Ramos (cell line): ENCODE results near the gene LRRC47.

ENCODE experiments used
- in situ Hi-C: fragments of 300-500 bp; cut with MboI; formaldehyde crosslinking; loops from one replicate; pipeline ENCODE4 v1.14.3; 2022; ENCODE audit warnings: low sequenced_read_pairs; ENCODE audit not compliant: unreplicated experiment

The LRRC47 gene

DNA sequence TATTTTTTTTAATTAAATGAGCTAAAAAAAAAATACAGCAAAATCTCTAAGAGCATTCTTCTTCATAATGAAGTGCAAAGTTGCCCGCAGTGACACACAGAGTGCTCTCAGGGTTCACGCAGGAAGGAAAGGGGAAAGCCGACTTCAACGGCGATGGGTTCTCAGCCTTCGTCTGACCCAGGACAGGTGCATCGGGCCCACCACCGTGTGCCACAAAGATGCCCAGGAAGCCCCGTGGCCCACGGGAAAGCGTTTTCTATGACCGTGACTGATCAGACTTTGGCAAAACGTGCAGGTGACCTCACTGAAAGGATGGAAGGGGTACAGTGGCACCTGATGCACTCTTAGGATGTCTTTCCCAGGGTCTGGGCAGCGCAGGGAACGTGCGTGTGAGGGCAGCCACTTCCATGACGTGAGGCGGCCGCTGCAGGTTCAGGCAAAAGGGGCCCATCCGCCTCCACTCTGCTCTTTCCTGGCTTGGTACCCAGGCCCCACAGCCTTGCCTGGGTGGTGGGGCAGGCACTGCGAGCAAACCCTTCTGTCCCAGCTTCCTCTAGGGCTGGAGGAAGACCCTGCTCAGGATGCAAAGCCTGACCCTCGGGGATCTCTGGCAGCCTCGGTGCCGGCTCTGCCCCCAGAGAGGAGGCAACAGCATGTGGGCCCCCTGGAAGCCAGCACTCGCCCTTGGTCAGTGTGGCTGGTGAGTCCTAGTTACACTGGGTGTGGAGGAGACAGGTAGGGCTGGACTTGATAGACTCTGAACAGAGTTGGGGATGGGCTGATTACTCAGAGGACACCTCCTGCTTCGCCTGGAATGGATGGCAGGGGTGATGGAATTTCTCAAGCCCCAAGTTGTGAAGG is 8.3 kb downstream of the LRRC47 start:
- in situ Hi-C loops = no loop called here

DNA sequence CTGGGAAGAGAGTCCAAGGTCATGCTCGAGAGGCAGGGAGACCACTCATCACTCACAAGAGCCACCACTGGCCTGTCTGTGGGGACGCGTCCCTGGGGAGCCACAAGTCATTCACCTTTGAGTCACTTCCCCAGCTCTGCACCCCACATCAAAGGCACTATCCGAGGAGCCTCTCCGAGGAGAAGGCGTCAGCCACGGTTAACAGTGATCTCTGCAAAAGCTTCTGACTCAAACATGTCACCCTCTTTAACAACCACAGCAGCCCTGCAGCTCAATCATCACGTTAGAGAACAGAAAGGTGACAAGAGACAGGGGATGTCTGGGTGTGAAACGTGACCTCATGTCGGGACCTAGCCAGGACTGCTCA is 9.0 kb downstream of the LRRC47 start:
- in situ Hi-C loops = no loop called here

DNA sequence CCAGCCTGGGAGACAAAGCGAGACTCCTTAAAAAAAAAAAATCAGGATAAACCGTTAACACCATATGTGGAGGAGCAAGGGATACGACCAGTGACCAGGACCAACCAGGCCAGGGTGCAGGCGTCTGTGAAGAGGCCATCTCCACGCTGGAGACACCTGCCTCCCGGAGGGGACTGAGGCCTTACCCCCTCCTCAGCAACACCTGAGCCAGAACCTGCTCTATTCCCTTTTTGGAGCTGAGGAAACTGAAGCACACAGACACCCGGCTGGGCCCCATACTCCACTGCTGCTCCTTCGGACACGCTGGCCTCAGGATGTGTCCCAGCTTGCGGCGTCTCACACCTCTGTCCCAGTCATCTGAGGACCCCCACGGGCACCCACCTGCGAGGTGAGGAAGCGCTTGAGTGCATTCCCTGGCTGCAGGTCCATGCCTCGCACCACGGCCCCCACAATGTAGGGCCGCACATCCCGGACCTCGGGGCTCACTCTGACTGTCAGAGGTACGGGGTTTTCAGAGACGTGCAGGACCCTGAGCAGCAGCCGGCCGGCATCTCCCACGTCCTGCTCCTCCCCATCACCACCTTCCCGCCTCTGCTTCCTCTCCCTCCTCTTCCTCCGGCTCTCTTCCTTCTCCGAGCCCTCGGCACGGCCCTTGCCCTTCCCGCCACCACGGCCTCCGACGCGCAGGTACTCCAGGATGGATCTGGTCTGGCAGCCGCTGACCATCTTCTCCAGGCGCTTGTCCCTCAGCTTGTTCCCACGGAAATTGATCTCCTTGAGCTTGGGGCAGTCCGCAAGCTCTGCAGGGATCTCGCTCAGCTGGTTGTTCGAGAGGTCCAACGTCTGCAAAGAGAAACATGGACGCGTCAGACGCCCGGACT is 9.6 kb downstream of the LRRC47 start:
- in situ Hi-C loops = no loop called here

DNA sequence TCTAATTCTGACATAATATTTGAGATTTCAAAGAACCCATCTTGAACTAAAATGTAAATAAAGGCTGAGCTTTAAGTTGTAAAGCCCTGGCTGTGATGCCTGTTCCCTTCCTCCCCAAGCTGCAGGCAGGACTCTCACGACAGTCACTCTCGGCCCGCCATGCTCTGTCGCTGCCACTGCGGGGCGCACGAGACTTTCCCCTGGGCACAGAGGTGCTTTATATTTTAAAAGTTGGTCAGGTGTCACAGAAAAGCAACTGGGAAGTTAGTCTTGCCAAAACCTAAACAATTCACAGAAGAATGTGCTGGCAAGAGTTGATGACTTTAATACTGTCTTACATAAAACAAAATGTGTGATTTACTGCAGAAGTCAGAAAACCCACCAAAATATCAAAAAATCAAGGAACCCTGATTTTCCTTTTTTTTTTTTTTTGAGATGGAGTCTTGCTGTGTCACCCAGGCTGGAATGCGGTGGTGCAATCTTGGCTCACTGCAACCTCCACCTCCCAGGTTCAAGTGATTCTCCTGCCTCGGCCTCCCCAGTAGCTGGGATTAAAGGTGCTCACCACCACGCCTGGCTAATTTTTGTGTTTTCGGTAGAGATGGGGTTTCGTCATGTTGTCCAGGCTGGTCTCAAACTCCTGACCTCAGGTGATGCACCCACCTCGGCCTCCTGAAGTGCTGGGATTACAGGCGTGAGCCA is 10.7 kb downstream of the LRRC47 start:
- in situ Hi-C loops = no loop called here

DNA sequence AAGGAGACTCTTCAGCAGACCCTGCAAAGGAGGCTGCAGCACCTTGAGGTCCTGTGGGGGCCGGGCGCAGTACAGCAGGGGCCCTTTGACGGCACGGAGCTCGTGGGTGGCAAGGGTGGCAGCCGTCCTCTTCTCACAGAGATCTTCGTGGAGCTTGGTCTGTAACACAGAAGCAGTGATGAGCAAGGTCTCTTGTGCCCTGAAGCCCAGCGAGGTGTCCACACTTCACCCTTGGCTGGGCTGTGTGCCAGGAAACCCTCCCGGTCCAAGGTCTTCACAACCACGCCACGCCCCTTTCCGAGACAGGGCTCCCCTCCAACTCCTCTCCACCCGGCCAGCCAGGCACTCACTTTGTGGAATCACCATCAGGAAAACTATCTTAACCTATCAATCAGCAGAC is 11.3 kb downstream of the LRRC47 start:
- in situ Hi-C loops = no loop called here

DNA sequence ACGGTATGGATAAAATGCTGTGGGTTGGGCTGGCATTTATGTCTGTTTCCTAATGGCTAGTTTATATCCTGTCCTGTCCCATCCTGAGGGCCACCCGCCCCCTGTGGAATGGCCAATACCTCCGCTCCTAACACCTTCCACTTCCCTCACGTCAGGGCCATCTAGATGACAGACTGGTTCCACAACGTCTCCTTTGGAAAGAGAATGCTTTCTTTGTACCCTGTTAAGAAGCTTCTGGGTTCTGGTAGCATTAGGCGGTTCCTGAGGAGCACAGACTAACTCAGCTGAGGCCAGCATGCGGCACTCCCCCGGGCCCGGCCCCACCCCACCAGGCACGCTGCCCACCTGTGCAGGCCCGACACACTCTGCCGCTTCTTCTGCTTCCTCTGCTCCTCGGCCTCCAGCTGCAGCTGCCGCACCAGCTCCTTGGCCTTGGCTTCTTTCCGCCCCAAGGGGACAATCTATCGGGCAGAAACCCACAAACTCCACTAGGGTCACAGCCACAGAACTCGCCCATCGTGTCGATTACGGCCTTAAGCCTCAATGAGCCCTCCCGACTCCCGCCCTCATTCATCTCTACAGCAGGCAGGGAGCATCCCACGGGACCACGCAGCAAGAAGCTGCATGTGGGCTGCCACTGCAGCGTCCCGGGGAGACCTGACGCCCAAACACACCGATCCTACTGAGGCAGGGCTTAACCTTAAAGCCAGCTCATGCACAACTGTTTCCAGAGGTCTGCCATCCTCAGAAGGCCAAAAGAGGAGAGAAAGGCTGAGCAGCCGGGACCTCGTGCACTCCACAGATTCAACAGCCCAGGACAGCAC is 12.4 kb downstream of the LRRC47 start:
- in situ Hi-C loops = no loop called here

DNA sequence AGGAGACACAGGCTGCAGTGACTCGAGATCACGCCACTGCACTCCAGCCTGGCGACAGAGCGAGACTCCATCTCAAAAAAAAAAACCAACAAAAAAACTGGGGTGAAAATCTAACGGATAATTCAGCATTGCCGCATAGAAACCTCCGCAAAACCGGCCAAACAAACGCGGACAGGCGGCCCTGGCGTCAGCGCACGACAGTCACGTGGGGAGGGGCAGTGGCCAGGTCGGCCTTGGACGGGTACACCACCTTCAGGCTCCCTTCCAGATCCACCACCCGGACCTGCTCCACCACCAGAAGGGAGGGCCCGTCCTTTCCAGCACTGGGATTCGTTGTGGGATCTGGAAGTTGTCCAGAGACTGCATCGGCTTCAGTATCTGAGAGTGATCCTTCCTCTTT is 15.4 kb downstream of the LRRC47 start:
- in situ Hi-C loops = no loop called here

DNA sequence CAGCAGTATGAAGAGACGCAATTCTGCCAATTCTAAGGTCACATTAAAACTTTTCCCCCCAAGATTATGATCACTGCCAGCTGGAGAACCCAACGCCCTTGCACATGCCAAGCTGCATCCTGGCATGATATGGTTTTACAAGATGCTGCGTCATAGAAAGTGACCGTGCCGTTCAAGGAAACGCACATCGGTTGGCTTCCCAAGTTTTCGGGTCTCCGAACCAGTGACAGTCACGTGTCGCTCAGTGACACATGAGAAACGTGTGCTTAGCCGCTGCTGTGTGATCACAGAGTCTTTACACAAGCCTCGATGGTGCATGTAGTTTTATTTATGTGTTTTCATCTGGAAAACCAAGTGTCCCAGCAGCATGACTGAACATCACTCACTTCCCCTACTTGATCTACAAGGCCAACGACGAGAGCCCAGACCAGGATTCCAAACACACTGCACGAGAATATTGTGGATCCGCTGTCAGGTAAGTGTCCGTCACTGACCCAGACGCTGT is 16.3 kb downstream of the LRRC47 start:
- in situ Hi-C loops = no loop called here

DNA sequence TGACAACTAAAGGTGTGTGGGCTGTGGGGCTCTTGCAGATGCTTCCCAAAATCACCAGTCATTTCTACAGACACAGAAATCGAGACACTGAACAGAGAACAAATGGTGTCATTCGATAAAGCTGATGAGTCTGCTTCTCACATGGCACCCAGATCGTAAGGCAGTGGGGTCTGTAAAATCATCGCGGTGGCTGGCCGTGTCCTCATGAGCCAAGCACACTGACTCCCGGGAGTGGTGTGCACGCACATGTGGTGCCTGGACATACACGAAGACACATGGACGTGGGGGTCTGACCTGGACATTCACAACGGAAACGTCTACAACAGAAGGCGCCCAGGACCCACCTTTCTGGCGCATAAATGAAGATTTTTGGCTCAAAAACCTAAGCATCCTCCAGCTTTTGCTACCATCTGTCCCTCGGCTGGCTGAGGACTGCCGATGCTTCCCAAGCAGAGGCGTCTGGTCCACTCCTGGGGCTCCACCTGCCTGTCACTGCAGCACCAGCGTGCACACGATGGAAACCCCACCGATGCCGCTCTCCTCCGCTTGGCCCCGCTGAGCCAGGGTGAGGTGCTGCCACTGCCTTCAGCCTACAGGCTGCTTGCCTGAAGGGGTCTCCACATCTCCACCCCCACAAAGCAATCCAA is 16.9 kb downstream of the LRRC47 start:
- in situ Hi-C loops = no loop called here

DNA sequence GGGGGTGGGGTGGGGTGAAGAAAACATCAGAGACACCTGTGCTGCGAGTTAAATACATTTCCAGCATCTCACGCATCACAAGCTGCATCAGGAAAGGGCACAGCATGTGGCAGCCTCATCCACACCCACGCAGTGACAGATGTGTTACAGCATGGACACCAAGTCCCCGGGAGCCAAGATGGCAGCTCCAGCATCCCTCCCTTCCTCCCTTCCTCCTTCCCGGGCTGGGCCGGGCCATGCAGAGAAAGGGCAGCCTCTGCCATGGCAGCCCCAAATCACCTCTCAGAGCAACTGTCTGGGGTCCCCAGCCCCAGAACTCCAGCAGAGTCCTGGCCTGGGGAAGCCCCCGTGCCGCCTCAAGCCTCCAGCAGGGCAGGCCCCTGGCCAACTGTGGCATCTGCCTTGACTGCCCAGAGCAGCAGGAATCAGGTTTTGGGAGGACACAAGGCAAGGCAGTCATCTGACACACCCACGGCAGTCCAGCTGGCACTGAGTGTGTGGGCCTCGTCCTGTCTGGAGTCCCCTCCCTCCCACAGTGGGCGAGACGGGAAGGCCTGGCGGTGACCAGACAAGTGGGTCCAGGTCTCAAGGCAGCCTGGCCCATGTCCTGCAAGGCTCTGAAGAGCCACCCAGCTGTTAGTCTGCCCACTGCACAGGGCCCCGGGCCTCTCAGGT is 17.6 kb downstream of the LRRC47 start:
- in situ Hi-C loops = no loop called here

DNA sequence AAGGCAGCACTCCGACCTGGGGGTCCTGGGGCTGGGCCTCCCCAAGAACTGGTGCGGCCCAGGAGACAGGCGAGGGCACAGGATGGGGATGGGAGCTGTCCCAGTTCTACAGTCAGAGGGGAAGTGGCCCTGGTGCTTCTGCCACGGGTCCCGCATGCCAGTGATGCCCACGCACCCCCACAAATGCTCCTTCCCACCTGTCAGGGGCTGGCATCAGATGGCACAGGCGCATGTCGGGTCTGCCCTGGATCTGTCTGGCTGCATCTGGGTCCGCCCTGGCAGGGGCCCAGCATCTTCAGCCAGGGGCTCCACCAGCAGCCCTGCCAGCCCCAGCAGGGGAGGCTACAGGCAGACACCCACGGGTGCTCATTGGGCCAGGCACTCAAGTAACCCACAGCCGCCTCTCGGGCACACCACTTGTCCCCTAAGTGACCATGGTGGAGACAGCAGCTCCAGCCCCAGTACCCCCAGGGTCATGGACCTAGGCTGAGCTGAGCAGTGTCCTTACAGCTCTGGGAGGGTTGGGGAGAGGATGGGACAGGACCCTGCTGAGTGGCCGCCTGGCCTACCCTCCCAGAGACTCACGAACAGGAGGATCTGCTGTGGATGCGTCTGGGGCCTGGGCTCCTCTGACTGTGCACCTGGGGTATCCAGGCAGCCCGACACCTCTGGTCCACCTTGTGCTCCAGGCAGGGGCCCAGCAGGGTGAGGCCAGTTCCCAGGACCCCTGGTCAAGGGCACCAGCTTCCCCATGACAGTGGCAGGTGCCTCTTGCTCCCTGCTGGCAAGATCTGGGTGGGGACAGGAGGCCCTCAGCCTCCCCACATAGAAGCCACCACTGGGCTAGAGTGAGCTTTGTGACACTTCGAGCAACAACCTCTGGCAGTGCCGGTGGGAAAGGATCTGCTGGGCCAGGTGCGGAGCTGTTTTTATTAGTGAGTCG is 18.4 kb downstream of the LRRC47 start:
- in situ Hi-C loops = no loop called here

DNA sequence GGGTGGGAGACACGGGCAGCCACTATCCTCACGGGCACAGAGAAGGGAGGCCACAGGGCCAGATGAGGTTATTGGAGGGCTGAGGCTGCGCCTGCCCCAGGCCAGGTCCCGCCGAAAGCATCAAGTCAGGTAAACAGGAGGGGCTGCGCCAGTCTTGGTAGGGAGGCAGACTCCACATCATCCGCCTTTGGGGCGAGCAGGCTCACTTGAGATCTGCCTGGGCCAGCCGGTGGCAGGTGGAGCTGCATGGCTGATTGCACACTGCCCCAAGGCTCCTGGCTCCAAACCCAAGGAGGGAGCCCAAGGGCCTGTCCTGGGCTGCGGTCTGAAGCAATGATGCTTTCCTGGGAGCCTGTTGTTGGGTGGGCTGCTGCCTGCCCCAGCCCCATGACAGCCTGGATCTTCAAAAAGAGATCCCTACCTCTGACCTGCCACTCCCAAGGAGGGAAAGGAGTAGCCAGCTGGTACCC is 19.2 kb downstream of the LRRC47 start:
- in situ Hi-C loops = no loop called here

DNA sequence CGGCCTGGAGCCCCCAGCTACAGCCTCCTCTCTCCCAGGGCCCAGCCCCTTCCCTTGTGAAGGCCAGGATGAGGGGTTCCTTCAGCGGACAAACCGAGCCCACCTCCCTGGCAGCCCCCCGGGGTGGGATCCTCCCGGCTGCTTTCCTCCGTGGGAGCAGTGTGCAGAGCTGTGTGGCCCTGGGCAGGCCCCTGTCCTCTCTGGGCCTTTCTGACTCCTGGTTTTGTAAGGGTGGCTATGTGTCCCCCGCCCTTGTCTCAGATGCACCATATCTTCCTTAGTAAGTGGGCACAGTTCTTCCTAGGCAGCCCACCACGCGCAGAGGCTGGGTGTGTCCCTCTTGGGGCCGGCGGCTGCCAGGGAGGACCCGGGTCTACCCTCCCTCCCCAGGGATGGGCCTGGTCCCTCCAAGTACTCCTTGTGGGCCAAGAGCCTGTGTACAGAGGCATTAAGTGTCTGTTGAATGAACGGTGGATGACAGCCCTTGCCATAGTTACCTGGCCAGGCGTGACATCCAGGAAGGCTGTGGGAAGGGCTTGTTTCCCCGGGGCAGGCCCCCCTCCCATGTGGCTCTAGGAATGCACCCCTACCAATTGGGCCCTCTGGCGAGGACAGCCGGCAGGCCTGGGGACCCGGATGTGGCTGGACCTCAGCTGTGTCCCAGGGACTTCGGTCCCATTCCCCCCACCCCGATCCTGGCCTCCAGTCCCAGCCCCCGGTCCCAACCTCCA is 19.9 kb downstream of the LRRC47 start:
- in situ Hi-C loops = no loop called here

DNA sequence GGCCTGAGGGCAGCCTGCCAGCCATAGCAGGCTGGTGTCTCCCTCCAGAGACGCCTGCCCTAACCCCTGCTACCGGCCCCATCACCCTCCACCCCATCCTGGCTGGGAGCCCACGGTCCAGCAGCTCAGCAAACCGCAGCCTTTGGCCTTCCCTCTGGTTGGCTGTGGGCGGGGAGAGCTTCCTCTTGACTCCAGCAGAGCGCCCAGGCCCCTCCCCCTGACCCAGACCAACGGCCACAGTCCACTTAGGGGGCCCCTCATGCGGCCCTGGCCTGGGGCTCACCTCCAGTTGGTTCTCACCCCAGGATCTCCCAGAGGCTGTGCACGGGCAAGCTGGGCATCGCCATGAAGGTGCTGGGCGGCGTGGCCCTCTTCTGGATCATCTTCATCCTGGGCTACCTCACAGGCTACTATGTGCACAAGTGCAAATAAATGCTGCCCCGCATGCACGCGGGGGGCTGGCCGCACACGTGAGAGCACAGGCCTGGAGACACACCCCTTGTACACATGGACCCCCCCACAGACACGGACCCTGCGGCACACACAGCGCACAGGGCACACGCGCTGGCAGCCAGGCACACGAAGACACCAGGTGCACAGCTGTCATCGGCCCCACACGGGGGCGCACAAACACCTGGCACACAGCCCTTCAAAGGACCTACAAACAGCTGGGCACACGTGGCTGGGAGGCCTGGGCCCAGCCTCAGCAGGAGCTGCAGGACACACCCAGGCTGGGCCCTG is 20.6 kb downstream of the LRRC47 start:
- in situ Hi-C loops = no loop called here

DNA sequence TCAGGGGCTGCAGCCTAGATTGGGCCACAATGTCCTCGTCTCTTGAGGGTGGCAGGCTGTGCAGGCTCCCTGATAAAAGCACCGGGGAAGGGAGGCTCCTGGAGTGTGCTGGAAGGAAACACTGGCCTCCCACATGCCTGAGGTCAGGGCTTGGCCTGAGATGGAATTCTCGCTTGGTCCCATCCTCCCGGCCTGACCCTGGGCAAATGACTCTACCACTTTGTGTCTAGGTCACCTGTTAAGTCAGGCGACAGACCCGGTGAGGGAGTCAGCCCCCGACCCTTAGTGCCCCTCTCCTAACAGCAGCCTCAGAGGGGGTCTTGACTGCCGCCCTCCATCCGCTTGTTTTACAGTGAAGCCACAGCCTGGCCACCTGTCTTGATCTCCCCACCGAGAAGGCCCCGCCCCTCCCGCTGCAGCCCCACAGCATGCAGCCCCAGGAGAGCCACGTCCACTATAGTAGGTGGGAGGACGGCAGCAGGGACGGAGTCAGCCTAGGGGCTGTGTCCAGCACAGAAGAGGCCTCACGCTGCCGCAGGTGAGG is 21.3 kb downstream of the LRRC47 start:
- in situ Hi-C loops = no loop called here
